ENCODE measurements around the gene FMNL1.

DNA sequence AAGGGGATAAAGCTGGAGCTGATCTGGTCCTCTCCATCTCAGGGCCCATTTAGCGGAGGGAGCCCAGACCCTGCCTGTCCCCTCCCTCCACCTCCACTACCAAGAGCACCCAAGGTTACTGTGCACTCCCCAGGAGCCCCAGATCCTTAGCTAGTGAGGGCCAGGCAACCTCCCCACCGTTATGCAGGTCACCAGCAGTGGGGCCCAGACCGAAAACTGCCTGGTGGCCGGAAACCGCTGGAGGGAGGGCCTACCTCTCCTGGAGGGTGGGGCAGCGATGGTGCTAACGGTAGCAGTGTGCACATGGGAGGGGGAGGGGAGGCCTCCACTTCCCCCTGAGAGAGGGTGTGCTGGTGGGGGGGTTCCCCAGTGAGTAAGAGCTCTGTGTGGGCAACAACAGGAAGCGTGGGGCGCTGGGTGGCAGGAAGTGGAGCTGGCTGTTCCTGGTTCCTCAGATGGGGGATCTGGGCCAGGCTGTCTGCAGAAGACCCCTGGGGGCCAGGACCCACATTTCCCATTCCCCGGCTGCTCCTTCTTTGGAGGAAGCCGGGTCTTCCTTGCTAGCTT, 4.4 kb downstream of the FMNL1 start:
- TF ChIP-seq POLR2A (IDR thresholded peaks at IDR 0.05) (no peak), POLR2AphosphoS5 (IDR thresholded peaks at IDR 0.05; ENCODE audit: insufficient read depth in 1 of 2, low read depth in 1 of 2) (peak in 1 of 2 donors; percentile 68)
- TF ChIP-seq, protein P1, sequence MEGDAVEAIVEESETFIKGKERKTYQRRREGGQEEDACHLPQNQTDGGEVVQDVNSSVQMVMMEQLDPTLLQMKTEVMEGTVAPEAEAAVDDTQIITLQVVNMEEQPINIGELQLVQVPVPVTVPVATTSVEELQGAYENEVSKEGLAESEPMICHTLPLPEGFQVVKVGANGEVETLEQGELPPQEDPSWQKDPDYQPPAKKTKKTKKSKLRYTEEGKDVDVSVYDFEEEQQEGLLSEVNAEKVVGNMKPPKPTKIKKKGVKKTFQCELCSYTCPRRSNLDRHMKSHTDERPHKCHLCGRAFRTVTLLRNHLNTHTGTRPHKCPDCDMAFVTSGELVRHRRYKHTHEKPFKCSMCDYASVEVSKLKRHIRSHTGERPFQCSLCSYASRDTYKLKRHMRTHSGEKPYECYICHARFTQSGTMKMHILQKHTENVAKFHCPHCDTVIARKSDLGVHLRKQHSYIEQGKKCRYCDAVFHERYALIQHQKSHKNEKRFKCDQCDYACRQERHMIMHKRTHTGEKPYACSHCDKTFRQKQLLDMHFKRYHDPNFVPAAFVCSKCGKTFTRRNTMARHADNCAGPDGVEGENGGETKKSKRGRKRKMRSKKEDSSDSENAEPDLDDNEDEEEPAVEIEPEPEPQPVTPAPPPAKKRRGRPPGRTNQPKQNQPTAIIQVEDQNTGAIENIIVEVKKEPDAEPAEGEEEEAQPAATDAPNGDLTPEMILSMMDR (IDR thresholded peaks at IDR 0.05) = no peak
